ENCODE measurements around the gene MED13. TPM values are rescaled to one million over a fixed set of nuclear protein-coding genes. Genes with fewer than 3 reads are reported as not detected.
"Not testable (repeated sequence)": the region's sequence is repeated elsewhere in the genome, so short reads cannot be mapped to it uniquely, and the experiment has no call there.

MED13 gene
- total RNA-seq, 6 experiments from 2014 or later = 29.0 to 40.5 (median 33.6) TPM

DNA sequence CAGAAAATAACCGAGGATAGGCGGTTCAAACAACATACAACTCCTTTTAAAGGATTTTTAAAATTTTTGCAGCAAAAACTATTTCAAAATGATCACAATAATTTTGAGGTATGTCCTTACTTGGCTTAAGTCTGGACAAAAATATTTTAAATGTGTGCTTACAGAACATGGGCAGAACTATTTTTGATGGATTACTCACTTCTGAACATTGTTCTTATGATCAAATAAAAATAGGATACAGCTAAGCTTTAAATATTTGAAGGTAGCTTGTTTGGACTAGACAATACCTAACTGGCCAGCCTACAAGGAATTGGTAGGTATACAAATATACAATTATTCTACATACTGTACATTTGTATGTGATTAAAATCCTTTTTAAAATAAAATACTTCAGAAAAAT is 123.0 kb downstream of the MED13 start:
- TF ChIP-seq CTCF (IDR thresholded peaks at IDR 0.05) = no peak
- no peaks in the 10 kb centered on the region for H3K9me3 Mint-ChIP-seq
- H3K4me1 Mint-ChIP-seq (ENCODE audit: low read depth) = peaks cover 23% of the 10 kb centered on the region
- H3K27ac Mint-ChIP-seq = no peak overlapping the region
- no peaks in the 10 kb centered on the region; the same call in none of the 2 replicates for H3K27me3 Mint-ChIP-seq (ENCODE audit: insufficient read depth)
- DNase-seq = no peak
- no peak overlapping the region for H3K4me3 Mint-ChIP-seq
- peaks cover 10% of the 10 kb centered on the region for H3K36me3 Mint-ChIP-seq (ENCODE audit: low read depth)

GRCh38 chr17:61928101-61928436 is 137.0 kb downstream of the MED13 start:
- Mint-ChIP-seq H3K4me1 (ENCODE audit: low read depth) (peaks cover 18% of the 10 kb centered on the region), H3K27me3 (ENCODE audit: insufficient read depth) (no peaks in the 10 kb centered on the region), H3K4me3 (peak overlapping the region; percentile 91), H3K9me3 (no peaks in the 10 kb centered on the region), H3K36me3 (ENCODE audit: low read depth) (peaks cover 3% of the 10 kb centered on the region; the same call in 1 of the 2 replicates), H3K27ac (peak overlapping the region; percentile 92)
- no peak for DNase-seq
- no peak for TF ChIP-seq CTCF (IDR thresholded peaks at IDR 0.05)

DNA sequence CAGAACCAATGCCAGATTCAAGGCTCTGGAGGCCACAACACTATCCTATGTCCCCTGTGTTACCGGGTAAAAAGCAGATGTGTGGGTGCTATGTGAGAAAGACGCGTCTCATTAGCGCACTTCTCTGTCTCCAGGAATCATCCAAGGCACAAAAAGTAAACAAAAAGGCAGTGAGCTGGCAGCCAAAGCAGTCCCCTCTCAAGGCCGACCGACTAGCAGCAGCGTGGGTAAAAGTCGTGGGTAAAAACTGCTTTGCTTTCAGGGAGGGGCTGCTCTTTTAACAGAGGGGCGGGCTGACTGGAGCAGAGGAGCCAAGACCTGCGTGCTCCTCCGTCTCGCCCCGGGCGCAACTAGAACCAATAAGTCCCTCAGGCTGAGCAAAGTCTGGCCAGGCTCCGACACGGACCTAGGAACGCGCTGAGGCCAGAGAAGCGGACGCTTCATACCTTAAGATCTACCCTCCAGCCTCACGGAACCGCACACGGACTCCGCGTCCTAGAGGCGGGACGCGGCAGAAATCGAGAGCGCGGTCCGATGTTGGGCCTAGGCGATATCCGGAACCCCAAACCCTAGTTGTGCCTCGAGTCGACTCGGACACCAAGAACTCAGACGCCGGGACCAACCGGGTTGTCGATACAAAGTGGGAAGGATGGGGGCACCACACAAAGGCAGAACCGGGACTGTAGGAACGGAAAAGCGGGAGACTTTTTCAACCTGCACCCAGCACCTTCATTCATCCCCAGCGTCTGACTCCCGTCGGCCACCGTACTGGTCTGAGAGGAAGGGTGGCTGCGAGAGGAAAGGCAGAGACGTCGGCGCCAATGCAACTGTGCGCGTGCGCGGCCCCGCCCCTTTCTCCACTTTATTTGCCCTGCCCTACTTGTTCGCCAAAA is 137.6 kb downstream of the MED13 start, which contains the start of gene INTS2:
TSS of gene INTS2 (minus strand) at position 775 of the 893 bp plus-strand sequence. CDS start 1,338 bp downstream, outside the sequence.
- no peaks in the 10 kb centered on the region for H3K27me3 Mint-ChIP-seq (ENCODE audit: insufficient read depth)
- peak within 1 kb of the TSS; percentile 91 for H3K4me3 Mint-ChIP-seq
- H3K36me3 Mint-ChIP-seq (ENCODE audit: low read depth) = peaks cover 3% of the 10 kb centered on the region; the same call in 1 of the 2 replicates
- peak; percentile 94 for DNase-seq
- H3K27ac Mint-ChIP-seq = peak within 1 kb of the TSS; percentile 92
- TF ChIP-seq CTCF (IDR thresholded peaks at IDR 0.05) = no peak; the same call in 1 of the 2 replicates
- no peaks in the 10 kb centered on the region for H3K9me3 Mint-ChIP-seq
- peaks cover 18% of the 10 kb centered on the region for H3K4me1 Mint-ChIP-seq (ENCODE audit: low read depth)

DNA sequence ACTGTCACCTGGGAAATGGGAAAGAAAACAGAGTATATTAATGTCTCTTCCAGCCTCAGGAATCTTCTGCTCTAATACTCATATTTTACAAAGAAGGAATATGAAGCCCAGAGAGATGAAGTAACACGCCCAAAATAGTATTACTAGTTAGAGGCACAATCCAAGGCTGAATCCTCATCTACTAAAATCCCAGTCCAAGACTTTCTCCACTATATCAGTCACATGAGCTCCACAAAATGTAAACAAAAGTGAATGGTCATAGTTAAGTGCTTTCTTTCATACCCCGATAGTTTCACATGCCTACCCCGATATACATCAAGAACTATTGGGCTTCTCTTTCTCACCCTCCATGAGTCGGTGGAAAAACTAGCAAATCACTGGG is 138.3 kb downstream of the MED13 start:
- TF ChIP-seq CTCF (IDR thresholded peaks at IDR 0.05) = no peak
- H3K27me3 Mint-ChIP-seq (ENCODE audit: insufficient read depth) = no peaks in the 10 kb centered on the region
- peak overlapping the region; percentile 91 for H3K4me3 Mint-ChIP-seq
- peak; percentile 35 for DNase-seq
- H3K4me1 Mint-ChIP-seq (ENCODE audit: low read depth) = peaks cover 19% of the 10 kb centered on the region
- no peaks in the 10 kb centered on the region for H3K9me3 Mint-ChIP-seq
- peak overlapping the region; percentile 92 for H3K27ac Mint-ChIP-seq
- peaks cover 5% of the 10 kb centered on the region; the same call in 1 of the 2 replicates for H3K36me3 Mint-ChIP-seq (ENCODE audit: low read depth)

DNA sequence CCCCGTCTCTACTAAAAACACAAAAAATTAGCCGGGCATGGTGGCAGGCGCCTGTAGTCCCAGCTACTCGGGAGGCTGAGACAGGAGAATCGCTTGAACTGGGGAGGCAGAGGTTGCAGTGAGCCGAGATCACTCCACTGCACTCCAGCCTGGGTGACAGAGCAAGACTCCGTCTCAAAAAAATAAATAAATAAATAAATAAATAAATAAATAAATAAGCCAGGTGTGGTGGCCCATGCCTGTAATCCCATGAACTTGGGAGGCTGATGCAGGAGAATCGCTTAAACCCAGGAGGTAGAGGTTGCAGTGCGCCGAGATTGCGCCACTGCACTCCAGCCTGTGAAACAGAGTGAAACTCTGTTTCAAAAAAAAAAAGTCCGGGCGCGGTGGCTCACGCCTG is 149.9 kb downstream of the MED13 start:
- not testable (repeated sequence) for H3K27me3 Mint-ChIP-seq (ENCODE audit: insufficient read depth); DNase-seq; H3K27ac Mint-ChIP-seq; H3K9me3 Mint-ChIP-seq; H3K4me3 Mint-ChIP-seq; H3K4me1 Mint-ChIP-seq (ENCODE audit: low read depth)
- H3K36me3 Mint-ChIP-seq (ENCODE audit: low read depth) = peaks cover 22% of the 10 kb centered on the region
